ENCODE data around the gene OSBPL1A.

The OSBPL1A gene

GRCh38 chr18:24254071-24254470, 143.6 kb downstream of the OSBPL1A start:
- H3K27me3 Mint-ChIP-seq = peaks cover 6% of the 10 kb centered on the region
- no peaks in the 10 kb centered on the region for H3K4me1 Mint-ChIP-seq (ENCODE audit: low read depth)
- no peak for DNase-seq
- no peaks in the 10 kb centered on the region for H3K9me3 Mint-ChIP-seq
- no peak overlapping the region for H3K27ac Mint-ChIP-seq
- no peak overlapping the region for H3K4me3 Mint-ChIP-seq
- H3K36me3 Mint-ChIP-seq (ENCODE audit: low read depth) = no peaks in the 10 kb centered on the region

GRCh38 chr18:24249716-24250115, 147.9 kb downstream of the OSBPL1A start:
- H3K27ac Mint-ChIP-seq = no peak overlapping the region
- H3K36me3 Mint-ChIP-seq (ENCODE audit: low read depth) = no peaks in the 10 kb centered on the region

GRCh38 chr18:24248359-24248758, 149.3 kb downstream of the OSBPL1A start:
- no peak for DNase-seq
- Mint-ChIP-seq H3K4me1 (ENCODE audit: low read depth) (peaks cover 2% of the 10 kb centered on the region), H3K36me3 (ENCODE audit: low read depth) (no peaks in the 10 kb centered on the region), H3K9me3 (no peaks in the 10 kb centered on the region), H3K27me3 (no peaks in the 10 kb centered on the region), H3K4me3 (no peak overlapping the region), H3K27ac (no peak overlapping the region)

More at GRCh38 chr18:24249716-24250115, 147.9 kb downstream of the OSBPL1A start:
- no peak overlapping the region for H3K4me3 Mint-ChIP-seq
- no peaks in the 10 kb centered on the region for H3K27me3 Mint-ChIP-seq
- DNase-seq = no peak
- H3K4me1 Mint-ChIP-seq (ENCODE audit: low read depth) = peaks cover 2% of the 10 kb centered on the region
- no peaks in the 10 kb centered on the region for H3K9me3 Mint-ChIP-seq

- Mint-ChIP-seq H3K4me3 (no peak overlapping the region), H3K36me3 (ENCODE audit: low read depth) (no peaks in the 10 kb centered on the region), H3K27ac (no peak overlapping the region), H3K9me3 (no peaks in the 10 kb centered on the region), H3K4me1 (ENCODE audit: low read depth) (peaks cover 2% of the 10 kb centered on the region), H3K27me3 (no peaks in the 10 kb centered on the region)
- no peak for DNase-seq
Observed at GRCh38 chr18:24246143-24246542, 151.5 kb downstream of the OSBPL1A start.

- Mint-ChIP-seq H3K36me3 (ENCODE audit: low read depth) (no peaks in the 10 kb centered on the region), H3K9me3 (no peaks in the 10 kb centered on the region), H3K4me3 (no peak overlapping the region)
Observed at GRCh38 chr18:24244698-24245097, 152.9 kb downstream of the OSBPL1A start.

GRCh38 chr18:24243677-24244076, 153.9 kb downstream of the OSBPL1A start:
- DNase-seq = no peak
- H3K36me3 Mint-ChIP-seq (ENCODE audit: low read depth) = no peaks in the 10 kb centered on the region
- H3K4me3 Mint-ChIP-seq = no peak overlapping the region
- no peak overlapping the region for H3K27ac Mint-ChIP-seq
- no peaks in the 10 kb centered on the region for H3K27me3 Mint-ChIP-seq
- H3K9me3 Mint-ChIP-seq = no peaks in the 10 kb centered on the region
- H3K4me1 Mint-ChIP-seq (ENCODE audit: low read depth) = peaks cover 2% of the 10 kb centered on the region

More at GRCh38 chr18:24244698-24245097, 152.9 kb downstream of the OSBPL1A start:
- no peaks in the 10 kb centered on the region for H3K27me3 Mint-ChIP-seq
- DNase-seq = no peak
- H3K27ac Mint-ChIP-seq = no peak overlapping the region
- peaks cover 2% of the 10 kb centered on the region for H3K4me1 Mint-ChIP-seq (ENCODE audit: low read depth)

- no peak overlapping the region for H3K27ac Mint-ChIP-seq
- H3K4me1 Mint-ChIP-seq (ENCODE audit: low read depth) = no peaks in the 10 kb centered on the region
- H3K9me3 Mint-ChIP-seq = no peaks in the 10 kb centered on the region
- H3K36me3 Mint-ChIP-seq (ENCODE audit: low read depth) = no peaks in the 10 kb centered on the region
- DNase-seq = no peak
- H3K4me3 Mint-ChIP-seq = no peak overlapping the region
- H3K27me3 Mint-ChIP-seq = no peaks in the 10 kb centered on the region
Observed at GRCh38 chr18:24239341-24239740, 158.3 kb downstream of the OSBPL1A start.

- Mint-ChIP-seq H3K36me3 (ENCODE audit: low read depth) (no peaks in the 10 kb centered on the region), H3K9me3 (no peaks in the 10 kb centered on the region), H3K4me1 (ENCODE audit: low read depth) (no peaks in the 10 kb centered on the region), H3K27me3 (no peaks in the 10 kb centered on the region), H3K4me3 (no peak overlapping the region), H3K27ac (no peak overlapping the region)
- DNase-seq = no peak
Observed at GRCh38 chr18:24238387-24238786, 159.2 kb downstream of the OSBPL1A start.

- Mint-ChIP-seq H3K9me3 (no peaks in the 10 kb centered on the region), H3K4me1 (ENCODE audit: low read depth) (no peaks in the 10 kb centered on the region)
Observed at GRCh38 chr18:24234850-24235418, 162.7 kb downstream of the OSBPL1A start.

GRCh38 chr18:24234330-24234729, 163.3 kb downstream of the OSBPL1A start:
- no peak overlapping the region for H3K27ac Mint-ChIP-seq
- DNase-seq = no peak
- no peaks in the 10 kb centered on the region for H3K36me3 Mint-ChIP-seq (ENCODE audit: low read depth)
- H3K4me1 Mint-ChIP-seq (ENCODE audit: low read depth) = no peaks in the 10 kb centered on the region
- H3K9me3 Mint-ChIP-seq = no peaks in the 10 kb centered on the region
- H3K27me3 Mint-ChIP-seq = no peaks in the 10 kb centered on the region
- no peak overlapping the region for H3K4me3 Mint-ChIP-seq

More at GRCh38 chr18:24234850-24235418, 162.7 kb downstream of the OSBPL1A start:
- H3K27me3 Mint-ChIP-seq = no peaks in the 10 kb centered on the region
- H3K27ac Mint-ChIP-seq = no peak overlapping the region
- H3K36me3 Mint-ChIP-seq (ENCODE audit: low read depth) = no peaks in the 10 kb centered on the region
- no peak for DNase-seq
- H3K4me3 Mint-ChIP-seq = no peak overlapping the region

GRCh38 chr18:24232800-24233199, 164.8 kb downstream of the OSBPL1A start:
- Mint-ChIP-seq H3K9me3 (no peaks in the 10 kb centered on the region), H3K4me3 (no peak overlapping the region), H3K4me1 (ENCODE audit: low read depth) (no peaks in the 10 kb centered on the region), H3K27me3 (no peaks in the 10 kb centered on the region), H3K36me3 (ENCODE audit: low read depth) (no peaks in the 10 kb centered on the region), H3K27ac (no peak overlapping the region)
- DNase-seq = no peak

GRCh38 chr18:24231773-24232735, 165.6 kb downstream of the OSBPL1A start:
- no peak for DNase-seq
- Mint-ChIP-seq H3K36me3 (ENCODE audit: low read depth) (no peaks in the 10 kb centered on the region), H3K27me3 (no peaks in the 10 kb centered on the region), H3K4me3 (no peak overlapping the region), H3K27ac (no peak overlapping the region), H3K4me1 (ENCODE audit: low read depth) (no peaks in the 10 kb centered on the region), H3K9me3 (no peaks in the 10 kb centered on the region)

GRCh38 chr18:24230766-24231165, 166.9 kb downstream of the OSBPL1A start:
- Mint-ChIP-seq H3K4me3 (no peak overlapping the region), H3K27me3 (peaks cover 2% of the 10 kb centered on the region), H3K36me3 (ENCODE audit: low read depth) (no peaks in the 10 kb centered on the region), H3K4me1 (ENCODE audit: low read depth) (no peaks in the 10 kb centered on the region), H3K9me3 (no peaks in the 10 kb centered on the region), H3K27ac (no peak overlapping the region)
- no peak for DNase-seq

GRCh38 chr18:24228667-24229041, 169.0 kb downstream of the OSBPL1A start:
- no peak overlapping the region for H3K4me3 Mint-ChIP-seq
- H3K9me3 Mint-ChIP-seq = no peaks in the 10 kb centered on the region
- peaks cover 2% of the 10 kb centered on the region for H3K27me3 Mint-ChIP-seq
- DNase-seq = no peak
- H3K27ac Mint-ChIP-seq = no peak overlapping the region
- H3K36me3 Mint-ChIP-seq (ENCODE audit: low read depth) = no peaks in the 10 kb centered on the region
- no peaks in the 10 kb centered on the region for H3K4me1 Mint-ChIP-seq (ENCODE audit: low read depth)

- Mint-ChIP-seq H3K27ac (no peak overlapping the region), H3K27me3 (peaks cover 2% of the 10 kb centered on the region), H3K4me1 (ENCODE audit: low read depth) (no peaks in the 10 kb centered on the region), H3K36me3 (ENCODE audit: low read depth) (no peaks in the 10 kb centered on the region), H3K9me3 (no peaks in the 10 kb centered on the region), H3K4me3 (no peak overlapping the region)
- DNase-seq = no peak
Observed at GRCh38 chr18:24227977-24228666, 169.5 kb downstream of the OSBPL1A start.

Measured in activated T-cell treated with anti-CD3 and anti-CD28 coated beads, Interleukin-2, amount 50 U/mL, for 24 hours (primary cell).